Fibroblast of lung (primary cell): Measurements from ENCODE around the gene STXBP4. TPM values are rescaled to one million over a fixed set of nuclear protein-coding genes. Genes with fewer than 3 reads are reported as not detected.
A peak's percentile ranks its signal among the peaks of the same experiment; 100 is the strongest.

Experiments used
- DNase-seq, 2 donors: peaks; one replicate each; pipeline versions ENCODE4 v3.0.0 to v3.0.0-alpha.2; 2010; ENCODE audit warnings: low read depth in 2 of 2
- H2AFZ ChIP-seq: 2 replicates; pipeline ENCODE4 v1.5.1; 2012; ENCODE audit warnings: low read length, control low read depth, inconsistent platforms
- H3K27ac ChIP-seq: 2 replicates; pipeline ENCODE4 v1.5.1; 2011; ENCODE audit warnings: low read length, control low read depth; ENCODE audit not compliant: insufficient read depth
- H3K27me3 ChIP-seq: 2 replicates; pipeline ENCODE4 v1.5.1; 2011; ENCODE audit warnings: mild to moderate bottlenecking, low read length; ENCODE audit not compliant: control insufficient read depth, insufficient read depth
- H3K36me3 ChIP-seq: 2 replicates; pipeline ENCODE4 v1.5.1; 2011; ENCODE audit warnings: low read length; ENCODE audit not compliant: control insufficient read depth, insufficient read depth
- H3K4me1 ChIP-seq: 2 replicates; pipeline ENCODE4 v1.5.1; 2011; ENCODE audit warnings: low read length; ENCODE audit not compliant: control insufficient read depth, insufficient read depth; ENCODE audit errors: extremely low read depth
- H3K4me2 ChIP-seq: 2 replicates; pipeline ENCODE4 v1.5.1; 2011; ENCODE audit warnings: low read length, control low read depth; ENCODE audit not compliant: insufficient read depth; ENCODE audit errors: extremely low read depth
- H3K4me3 ChIP-seq, 4 experiments: fragments of 200-600 bp in 1 of 4; sonication (generic) in 1 of 4; replicated peaks in 1 of 4; 2 replicates each; pipeline ENCODE4 v1.5.1; 2011 to 2016; ENCODE audit warnings: low read length in 4 of 4, low read depth in 3 of 4, mild to moderate bottlenecking in 3 of 4, control low read depth in 2 of 4, inconsistent platforms in 1 of 4, mixed read lengths in 1 of 4; ENCODE audit not compliant: insufficient read depth in 1 of 4; ENCODE audit errors: control extremely low read depth in 1 of 4
- H3K79me2 ChIP-seq: 2 replicates; pipeline ENCODE4 v1.5.1; 2012; ENCODE audit warnings: mild to moderate bottlenecking, low read length, inconsistent platforms; ENCODE audit not compliant: control insufficient read depth, insufficient read depth
- H3K9ac ChIP-seq: 2 replicates; pipeline ENCODE4 v1.5.1; 2011; ENCODE audit warnings: mild to moderate bottlenecking, low read length, control low read depth; ENCODE audit not compliant: insufficient read depth
- H3K9me3 ChIP-seq: 2 replicates; pipeline ENCODE4 v1.5.1; 2012; ENCODE audit warnings: low read depth, low read length; ENCODE audit not compliant: control insufficient read depth, insufficient read depth
- H4K20me1 ChIP-seq: 2 replicates; pipeline ENCODE4 v1.5.1; 2011; ENCODE audit warnings: low read length; ENCODE audit not compliant: control insufficient read depth, insufficient read depth; ENCODE audit errors: extremely low read depth
- CTCF ChIP-seq, 2 donors: IDR thresholded peaks in 1 of 2; conservative IDR thresholded peaks in 1 of 2; 1 replicate in 1 of 2; 2 replicates in 1 of 2; pipeline ENCODE4 v1.5.1; 2011 to 2012; ENCODE audit warnings: low read length in 2 of 2, control low read depth in 1 of 2, inconsistent platforms in 1 of 2, low read depth in 1 of 2, mild to moderate bottlenecking in 1 of 2
- EZH2 ChIP-seq: IDR thresholded peaks from 2 replicates; pipeline ENCODE4 v1.5.1; 2012; ENCODE audit warnings: low read length, control low read depth, mild to moderate bottlenecking; ENCODE audit errors: missing control alignments
- polyA plus RNA-seq, 2 donors: library from polyadenylated mRNA; depleted of rRNA in 1 of 2; stranded (reverse) in 1 of 2; unstranded in 1 of 2; fragments of >200 nt; gene quantifications; 2 replicates each; pipeline ENCODE4 v1.2.1, GENCODE V29; 2011 to 2012; ENCODE audit warnings: missing spikeins in 1 of 2
- total RNA-seq: library from RNA; depleted of rRNA; stranded (reverse); fragments of >200 nt; gene quantifications from 2 replicates; pipeline ENCODE4 v1.2.1, GENCODE V29; 2014

Gene STXBP4
- total and polyA plus RNA-seq, 2 donors (not counting 1 experiment from before 2014, with no cell fraction given), result 5.6 to 9.8 TPM

GRCh38 chr17:55114283-55114682 lies 145.7 kb downstream of the STXBP4 start:
- no peaks in the 10 kb centered on the region for H3K79me2 ChIP-seq
- H3K36me3 ChIP-seq, result no peaks in the 10 kb centered on the region
- no peak for DNase-seq
- no peaks in the 10 kb centered on the region for H3K27me3 ChIP-seq
- H3K4me3 ChIP-seq, result no peak overlapping the region
- TF ChIP-seq EZH2 (no peak), CTCF (conservative IDR thresholded peaks at IDR 0.05 in 1 of 2, IDR thresholded peaks at IDR 0.05 in 1 of 2; ENCODE audit: low read depth in 1 of 2, low read length in 2 of 2) (no peak)
- no peaks in the 10 kb centered on the region for H3K4me1 ChIP-seq
- no peaks in the 10 kb centered on the region for H3K9me3 ChIP-seq
- H3K4me2 ChIP-seq, result no peak overlapping the region
- no peaks in the 10 kb centered on the region for H4K20me1 ChIP-seq
- no peak overlapping the region for H3K9ac ChIP-seq
- no peak overlapping the region for H2AFZ ChIP-seq
- H3K27ac ChIP-seq, result no peak overlapping the region

GRCh38 chr17:55116440-55116914 lies 147.9 kb downstream of the STXBP4 start:
- no peak overlapping the region for H3K27ac ChIP-seq
- no peak for TF ChIP-seq CTCF (conservative IDR thresholded peaks at IDR 0.05 in 1 of 2, IDR thresholded peaks at IDR 0.05 in 1 of 2; ENCODE audit: low read depth in 1 of 2, low read length in 2 of 2)
- TF ChIP-seq EZH2, result no peak
- no peak overlapping the region for H3K9ac ChIP-seq
- H3K4me3 ChIP-seq, result no peak overlapping the region
- no peak for DNase-seq
- H3K36me3 ChIP-seq, result no peaks in the 10 kb centered on the region
- H4K20me1 ChIP-seq, result no peaks in the 10 kb centered on the region
- no peaks in the 10 kb centered on the region for H3K9me3 ChIP-seq
- H3K27me3 ChIP-seq, result no peaks in the 10 kb centered on the region
- no peaks in the 10 kb centered on the region for H3K79me2 ChIP-seq
- H3K4me2 ChIP-seq, result no peak overlapping the region
- H3K4me1 ChIP-seq, result no peaks in the 10 kb centered on the region
- H2AFZ ChIP-seq, result no peak overlapping the region

GRCh38 chr17:55117164-55117563 lies 148.6 kb downstream of the STXBP4 start:
- Histone ChIP-seq H4K20me1 (no peaks in the 10 kb centered on the region), H2AFZ (no peak overlapping the region), H3K27me3 (no peaks in the 10 kb centered on the region), H3K4me3 (no peak overlapping the region), H3K4me1 (no peaks in the 10 kb centered on the region), H3K79me2 (no peaks in the 10 kb centered on the region), H3K9ac (no peak overlapping the region), H3K4me2 (no peak overlapping the region), H3K9me3 (no peaks in the 10 kb centered on the region), H3K27ac (no peak overlapping the region), H3K36me3 (no peaks in the 10 kb centered on the region)
- TF ChIP-seq EZH2 (no peak), CTCF (conservative IDR thresholded peaks at IDR 0.05 in 1 of 2, IDR thresholded peaks at IDR 0.05 in 1 of 2; ENCODE audit: low read depth in 1 of 2, low read length in 2 of 2) (no peak)
- DNase-seq, result peak in 1 of 2 donors; percentile 46
